ENCODE data around the gene TRAF3IP1.

- no peak for TF ChIP-seq CTCF (IDR thresholded peaks at IDR 0.05)
- no peak for TF ChIP-seq POLR2A (IDR thresholded peaks at IDR 0.05)
- no peak for TF ChIP-seq POLR2AphosphoS5 (IDR thresholded peaks at IDR 0.05)
- TF ChIP-seq EP300 (IDR thresholded peaks at IDR 0.05; ENCODE audit: low read depth) = no peak
These were observed 95.6 kb downstream of the TRAF3IP1 start for GRCh38 chr2:238415893-238416292.
